Neural cell (in vitro differentiated cells): ENCODE measurements around the gene NDUFB7. TPM values are rescaled to one million over a fixed set of nuclear protein-coding genes. Genes with fewer than 3 reads are reported as not detected.

Experiments
- H2AFZ ChIP-seq: fragments of 200-600, 300-800 bp; sonication (generic), shearing (Covaris generic); 2 replicates; pipeline ENCODE4 v1.6.0; 2014; ENCODE audit warnings: low read depth, mild to moderate bottlenecking, antibody characterized with exemption, low read length, moderate library complexity
- H3F3A ChIP-seq: fragments of 200-600 bp; shearing (Covaris generic); 2 replicates; pipeline ENCODE4 v1.6.1; 2016; ENCODE audit warnings: mild to moderate bottlenecking, moderate library complexity, mixed read lengths, antibody characterized with exemption, low read length; ENCODE audit not compliant: insufficient read depth, poor library complexity, severe bottlenecking
- H3K27ac ChIP-seq: fragments of 200-600, 300-800 bp; sonication (generic), shearing (Covaris generic); 2 replicates; pipeline ENCODE4 v1.5.1; 2014; ENCODE audit warnings: mild to moderate bottlenecking, low read length, moderate library complexity
- H3K27me3 ChIP-seq: fragments of 300-800, 200-600 bp; sonication (generic), shearing (Covaris generic); 2 replicates; pipeline ENCODE4 v1.6.0; 2014; ENCODE audit warnings: mild to moderate bottlenecking, low read depth, low read length, moderate library complexity; ENCODE audit not compliant: insufficient read depth
- H3K36me3 ChIP-seq: fragments of 300-800, 200-600 bp; sonication (generic), shearing (Covaris generic); 2 replicates; pipeline ENCODE4 v1.5.1; 2014; ENCODE audit warnings: mild to moderate bottlenecking, antibody characterized with exemption, low read length, moderate library complexity; ENCODE audit not compliant: insufficient read depth
- H3K4me2 ChIP-seq: fragments of 300-800, 200-600 bp; sonication (generic), shearing (Covaris generic); 2 replicates; pipeline ENCODE4 v1.6.0; 2014; ENCODE audit warnings: mild to moderate bottlenecking, low read length
- H3K4me3 ChIP-seq: fragments of 300-800, 200-600 bp; sonication (generic), shearing (Covaris generic); 2 replicates; pipeline ENCODE4 v1.5.1; 2014; ENCODE audit warnings: mild to moderate bottlenecking, low read length, moderate library complexity
- H3K79me2 ChIP-seq: fragments of 200-600 bp; shearing (Covaris generic); replicated peaks from 2 replicates; pipeline ENCODE4 v1.6.0; 2014; ENCODE audit warnings: mild to moderate bottlenecking, low read length, moderate library complexity; ENCODE audit not compliant: insufficient read depth
- H3K9ac ChIP-seq: fragments of 300-800, 200-600 bp; sonication (generic), shearing (Covaris generic); 2 replicates; pipeline ENCODE4 v1.6.1; 2016; ENCODE audit warnings: mild to moderate bottlenecking, low read length, mixed read lengths
- H3K9me2 ChIP-seq: fragments of 200-600 bp; shearing (Covaris generic); 2 replicates; pipeline ENCODE4 v1.6.1; 2016; ENCODE audit warnings: mild to moderate bottlenecking, low read length, mixed read lengths; ENCODE audit not compliant: insufficient read depth
- H3K9me3 ChIP-seq: fragments of 200-600, 300-800 bp; sonication (generic), shearing (Covaris generic); 2 replicates; pipeline ENCODE4 v1.6.1; 2016; ENCODE audit warnings: mild to moderate bottlenecking, mixed run types, low read length, moderate library complexity, mixed read lengths
- H4K20me1 ChIP-seq: fragments of 200-600 bp; shearing (Covaris generic); 2 replicates; pipeline ENCODE4 v1.6.1; 2016; ENCODE audit warnings: mild to moderate bottlenecking, mixed run types; ENCODE audit not compliant: insufficient read depth
- EP300 ChIP-seq: fragments of 450-650 bp; conservative IDR thresholded peaks from 2 replicates; pipeline ENCODE4 v1.6.1; 2014; ENCODE audit warnings: antibody characterized with exemption, mild to moderate bottlenecking, moderate library complexity; ENCODE audit not compliant: poor library complexity, severe bottlenecking
- EZH2 ChIP-seq: fragments of 200-600, 300-800 bp; shearing (Covaris generic), sonication (generic); IDR thresholded peaks from 2 replicates; pipeline ENCODE4 v1.6.1; 2014; ENCODE audit warnings: antibody characterized with exemption, low read length, borderline replicate concordance, mild to moderate bottlenecking; ENCODE audit not compliant: insufficient read depth, poor library complexity, severe bottlenecking
- MXI1 ChIP-seq: fragments of 450-650 bp; conservative IDR thresholded peaks from 2 replicates; pipeline ENCODE4 v1.6.1; 2014; ENCODE audit warnings: antibody characterized with exemption, mild to moderate bottlenecking; ENCODE audit not compliant: poor library complexity, severe bottlenecking
- POLR2AphosphoS5 ChIP-seq: IDR thresholded peaks from 2 replicates; pipeline ENCODE4 v1.6.1; 2012
- RAD21 ChIP-seq: fragments of 450-650 bp; conservative IDR thresholded peaks from 2 replicates; pipeline ENCODE4 v1.6.1; 2014; ENCODE audit warnings: antibody characterized with exemption, mild to moderate bottlenecking, moderate library complexity
- SMC3 ChIP-seq: fragments of 450-650 bp; conservative IDR thresholded peaks from 2 replicates; pipeline ENCODE4 v1.6.1; 2014; ENCODE audit warnings: antibody characterized with exemption, mild to moderate bottlenecking, moderate library complexity; ENCODE audit not compliant: poor library complexity
- TAF1 ChIP-seq: IDR thresholded peaks from 2 replicates; pipeline ENCODE4 v1.6.1; 2012; ENCODE audit warnings: low read depth
- polyA plus RNA-seq: library from polyadenylated mRNA; depleted of rRNA; stranded (reverse); fragments of >200 nt; gene quantifications from 2 replicates; pipeline ENCODE4 v1.2.3, GENCODE V29; 2014
- TF ChIP-seq, protein P1 (sequence below): fragments of 450-650 bp; IDR thresholded peaks from 2 replicates; pipeline ENCODE4 v1.5.1; 2014; ENCODE audit warnings: antibody characterized with exemption, mild to moderate bottlenecking, moderate library complexity; ENCODE audit not compliant: poor library complexity, severe bottlenecking
- TF ChIP-seq, protein P2 (sequence below): IDR thresholded peaks from 2 replicates; pipeline ENCODE4 v1.6.1; 2012; ENCODE audit warnings: borderline replicate concordance

The NDUFB7 gene
- polyA plus RNA-seq, 1 donor from 2014 or later: 615 TPM

DNA sequence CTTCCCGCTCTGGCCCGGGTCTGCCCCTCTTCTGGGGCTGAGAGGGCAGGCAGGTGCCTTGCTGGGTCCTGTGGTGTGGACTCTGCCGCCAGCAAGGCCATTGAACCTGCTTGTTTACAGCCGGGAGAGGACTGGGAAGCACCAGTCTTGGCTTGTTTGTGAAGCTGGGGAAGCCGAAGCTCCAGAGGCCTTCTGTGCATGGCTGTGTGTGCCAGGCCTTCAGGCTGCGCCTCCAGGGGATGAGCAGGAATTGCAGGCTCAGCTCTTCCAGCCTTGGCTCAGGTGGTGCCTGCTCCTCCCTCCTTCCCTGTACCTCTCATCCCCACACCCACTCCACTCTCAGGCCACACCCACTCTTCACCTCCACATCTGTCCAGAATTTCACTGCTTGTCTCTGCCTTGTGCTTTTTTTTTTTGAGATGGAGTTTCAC, 17.5 kb downstream of the NDUFB7 start:
- no peaks in the 10 kb centered on the region for H4K20me1 ChIP-seq
- H3F3A ChIP-seq: no peaks in the 10 kb centered on the region
- H3K27ac ChIP-seq: no peak overlapping the region
- H3K9me3 ChIP-seq: no peaks in the 10 kb centered on the region
- no peak overlapping the region for H2AFZ ChIP-seq
- no peaks in the 10 kb centered on the region for H3K9me2 ChIP-seq
- H3K4me3 ChIP-seq: no peak overlapping the region
- H3K27me3 ChIP-seq: no peaks in the 10 kb centered on the region
- H3K79me2 ChIP-seq: no peaks in the 10 kb centered on the region
- TF ChIP-seq MXI1 (no peak), RAD21 (no peak), EZH2 (no peak), SMC3 (no peak), POLR2AphosphoS5 (no peak), TAF1 (no peak), EP300 (no peak)
- TF ChIP-seq, protein P1, sequence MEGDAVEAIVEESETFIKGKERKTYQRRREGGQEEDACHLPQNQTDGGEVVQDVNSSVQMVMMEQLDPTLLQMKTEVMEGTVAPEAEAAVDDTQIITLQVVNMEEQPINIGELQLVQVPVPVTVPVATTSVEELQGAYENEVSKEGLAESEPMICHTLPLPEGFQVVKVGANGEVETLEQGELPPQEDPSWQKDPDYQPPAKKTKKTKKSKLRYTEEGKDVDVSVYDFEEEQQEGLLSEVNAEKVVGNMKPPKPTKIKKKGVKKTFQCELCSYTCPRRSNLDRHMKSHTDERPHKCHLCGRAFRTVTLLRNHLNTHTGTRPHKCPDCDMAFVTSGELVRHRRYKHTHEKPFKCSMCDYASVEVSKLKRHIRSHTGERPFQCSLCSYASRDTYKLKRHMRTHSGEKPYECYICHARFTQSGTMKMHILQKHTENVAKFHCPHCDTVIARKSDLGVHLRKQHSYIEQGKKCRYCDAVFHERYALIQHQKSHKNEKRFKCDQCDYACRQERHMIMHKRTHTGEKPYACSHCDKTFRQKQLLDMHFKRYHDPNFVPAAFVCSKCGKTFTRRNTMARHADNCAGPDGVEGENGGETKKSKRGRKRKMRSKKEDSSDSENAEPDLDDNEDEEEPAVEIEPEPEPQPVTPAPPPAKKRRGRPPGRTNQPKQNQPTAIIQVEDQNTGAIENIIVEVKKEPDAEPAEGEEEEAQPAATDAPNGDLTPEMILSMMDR: no peak
- TF ChIP-seq, protein P2, sequence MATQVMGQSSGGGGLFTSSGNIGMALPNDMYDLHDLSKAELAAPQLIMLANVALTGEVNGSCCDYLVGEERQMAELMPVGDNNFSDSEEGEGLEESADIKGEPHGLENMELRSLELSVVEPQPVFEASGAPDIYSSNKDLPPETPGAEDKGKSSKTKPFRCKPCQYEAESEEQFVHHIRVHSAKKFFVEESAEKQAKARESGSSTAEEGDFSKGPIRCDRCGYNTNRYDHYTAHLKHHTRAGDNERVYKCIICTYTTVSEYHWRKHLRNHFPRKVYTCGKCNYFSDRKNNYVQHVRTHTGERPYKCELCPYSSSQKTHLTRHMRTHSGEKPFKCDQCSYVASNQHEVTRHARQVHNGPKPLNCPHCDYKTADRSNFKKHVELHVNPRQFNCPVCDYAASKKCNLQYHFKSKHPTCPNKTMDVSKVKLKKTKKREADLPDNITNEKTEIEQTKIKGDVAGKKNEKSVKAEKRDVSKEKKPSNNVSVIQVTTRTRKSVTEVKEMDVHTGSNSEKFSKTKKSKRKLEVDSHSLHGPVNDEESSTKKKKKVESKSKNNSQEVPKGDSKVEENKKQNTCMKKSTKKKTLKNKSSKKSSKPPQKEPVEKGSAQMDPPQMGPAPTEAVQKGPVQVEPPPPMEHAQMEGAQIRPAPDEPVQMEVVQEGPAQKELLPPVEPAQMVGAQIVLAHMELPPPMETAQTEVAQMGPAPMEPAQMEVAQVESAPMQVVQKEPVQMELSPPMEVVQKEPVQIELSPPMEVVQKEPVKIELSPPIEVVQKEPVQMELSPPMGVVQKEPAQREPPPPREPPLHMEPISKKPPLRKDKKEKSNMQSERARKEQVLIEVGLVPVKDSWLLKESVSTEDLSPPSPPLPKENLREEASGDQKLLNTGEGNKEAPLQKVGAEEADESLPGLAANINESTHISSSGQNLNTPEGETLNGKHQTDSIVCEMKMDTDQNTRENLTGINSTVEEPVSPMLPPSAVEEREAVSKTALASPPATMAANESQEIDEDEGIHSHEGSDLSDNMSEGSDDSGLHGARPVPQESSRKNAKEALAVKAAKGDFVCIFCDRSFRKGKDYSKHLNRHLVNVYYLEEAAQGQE: no peak
- H3K36me3 ChIP-seq: no peaks in the 10 kb centered on the region
- no peak overlapping the region for H3K4me2 ChIP-seq
- H3K9ac ChIP-seq: no peak overlapping the region

DNA sequence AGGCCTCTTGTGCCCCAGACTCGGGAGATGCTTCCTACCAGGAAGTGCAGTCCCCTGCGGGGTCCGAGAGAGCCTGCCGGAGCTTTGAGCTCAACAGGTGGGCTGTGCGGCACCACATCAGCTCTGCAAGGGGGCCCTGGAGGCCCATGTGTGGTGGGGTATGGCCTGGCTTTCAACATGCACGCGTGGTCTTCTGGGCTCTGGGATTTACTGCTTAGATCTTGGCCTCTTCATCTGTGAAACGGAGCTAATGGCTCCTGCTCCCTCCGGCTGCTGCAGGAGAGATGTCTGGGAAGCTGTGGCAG, 18.0 kb downstream of the NDUFB7 start:
- H3K27me3 ChIP-seq: no peaks in the 10 kb centered on the region
- H3F3A ChIP-seq: no peaks in the 10 kb centered on the region
- H3K36me3 ChIP-seq: no peaks in the 10 kb centered on the region
- no peak overlapping the region for H2AFZ ChIP-seq
- H3K79me2 ChIP-seq: no peaks in the 10 kb centered on the region
- no peak overlapping the region for H3K9ac ChIP-seq
- H3K9me3 ChIP-seq: no peaks in the 10 kb centered on the region
- no peak for TF ChIP-seq SMC3
- TF ChIP-seq, protein P2: no peak
- TF ChIP-seq, protein P1: no peak
- no peak for TF ChIP-seq RAD21
- no peak overlapping the region for H3K4me3 ChIP-seq
- no peak overlapping the region for H3K27ac ChIP-seq
- no peak overlapping the region for H3K4me2 ChIP-seq
- H4K20me1 ChIP-seq: no peaks in the 10 kb centered on the region
- H3K9me2 ChIP-seq: no peaks in the 10 kb centered on the region
